Epithelial cell of prostate (primary cell): Measurements from ENCODE around the gene ZBTB8OS.

Experiments used
- DNase-seq: peaks from one replicate; pipeline ENCODE4 v3.0.0-alpha.2; 2011; ENCODE audit warnings: low read depth, low spot score
- H3K27ac ChIP-seq: fragments of 450-650 bp; 2 replicates; pipeline ENCODE4 v1.5.1; 2017; ENCODE audit warnings: mild to moderate bottlenecking

Gene ZBTB8OS

GRCh38 chr1:32618673-32619221 is 31.6 kb downstream of the ZBTB8OS start:
- no peak overlapping the region for H3K27ac ChIP-seq
- DNase-seq, result no peak

DNA sequence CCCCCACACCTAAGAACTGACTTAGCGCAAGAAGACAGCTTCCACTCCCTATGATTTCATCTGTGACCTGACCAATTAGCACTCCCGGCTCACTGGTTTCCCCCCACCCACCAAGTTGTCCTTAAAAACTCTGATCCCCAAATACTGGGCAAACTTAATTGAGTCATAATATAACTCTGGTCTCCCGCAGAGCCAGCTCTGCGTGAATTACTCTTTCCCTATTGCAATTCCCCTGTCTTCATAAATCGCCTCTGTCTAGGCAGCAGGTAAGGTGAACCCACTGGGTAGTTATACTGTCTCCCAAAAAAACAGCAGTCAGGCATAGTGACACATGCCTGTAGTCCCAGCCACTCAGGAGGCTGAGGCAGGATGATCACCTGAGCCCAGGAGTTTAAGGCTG is 36.9 kb downstream of the ZBTB8OS start:
- no peak overlapping the region for H3K27ac ChIP-seq
- no peak for DNase-seq

GRCh38 chr1:32612189-32612881 is 38.0 kb downstream of the ZBTB8OS start:
- DNase-seq, result no peak
- peak overlapping the region; percentile 21 for H3K27ac ChIP-seq

GRCh38 chr1:32611859-32612188 is 38.5 kb downstream of the ZBTB8OS start:
- no peak for DNase-seq
- no peak overlapping the region for H3K27ac ChIP-seq

- no peak for DNase-seq
Observed at GRCh38 chr1:32609180-32609579, 41.2 kb downstream of the ZBTB8OS start.

DNA sequence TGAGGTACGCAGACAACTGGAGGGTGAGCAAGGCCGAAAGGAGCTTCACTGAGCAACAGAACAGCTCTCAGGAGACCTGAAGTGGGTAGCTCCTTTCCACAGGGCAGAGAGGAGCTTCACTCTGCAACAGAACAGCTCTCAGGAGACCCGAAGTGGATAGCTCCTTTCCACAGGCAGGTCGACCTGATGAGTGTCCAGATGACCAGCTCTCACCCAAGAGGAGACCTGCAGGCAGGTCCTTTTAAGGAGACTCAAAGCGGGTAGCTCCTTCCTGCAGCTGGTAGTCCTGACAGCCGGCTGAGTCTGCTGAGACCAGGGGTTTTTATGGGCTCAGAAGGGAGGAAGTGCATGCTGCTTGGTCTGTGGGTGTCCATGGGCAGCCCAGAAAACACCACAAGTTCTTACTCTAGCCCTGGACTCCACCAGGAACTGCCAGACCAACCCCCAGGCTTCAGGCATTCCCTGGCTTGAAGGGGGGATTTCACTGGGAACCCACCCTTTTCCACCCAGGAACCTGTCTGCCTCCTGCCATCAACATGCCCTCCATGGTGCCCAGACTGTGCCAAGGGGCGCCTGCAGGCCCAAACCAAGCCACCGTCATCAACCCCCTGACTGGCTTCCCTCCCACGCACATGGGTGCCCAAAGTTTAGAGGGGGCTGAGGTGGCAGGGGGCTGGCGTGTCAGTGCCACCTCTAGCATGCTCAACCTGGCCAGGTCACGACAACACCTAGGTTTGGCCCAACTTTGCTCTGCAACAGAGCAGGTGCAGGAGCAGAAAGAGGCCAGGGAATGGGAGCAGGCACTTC is 43.6 kb downstream of the ZBTB8OS start:
- no peak for DNase-seq
- H3K27ac ChIP-seq, result no peak overlapping the region

More at GRCh38 chr1:32609180-32609579, 41.2 kb downstream of the ZBTB8OS start:
- H3K27ac ChIP-seq, result no peak overlapping the region

GRCh38 chr1:32605711-32606424 is 44.5 kb downstream of the ZBTB8OS start:
- no peak overlapping the region for H3K27ac ChIP-seq
- DNase-seq, result no peak

DNA sequence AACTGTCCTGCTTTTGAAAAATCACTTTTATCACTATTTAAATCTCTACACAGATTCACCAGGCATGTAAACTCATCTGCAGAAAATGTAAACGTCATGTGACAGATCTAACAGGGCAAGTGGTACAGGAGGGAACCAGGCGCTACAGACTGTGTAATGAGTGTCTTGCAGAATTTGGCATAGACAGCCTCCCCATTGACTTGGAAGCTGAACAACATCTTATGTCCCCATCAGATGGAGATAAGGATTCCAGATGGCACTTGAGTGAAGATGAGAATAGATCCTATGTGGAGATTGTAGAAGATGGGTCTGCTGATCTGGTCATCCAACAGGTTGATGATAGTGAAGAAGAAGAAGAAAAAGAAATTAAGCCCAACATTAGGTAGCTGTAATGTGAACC is 50.3 kb downstream of the ZBTB8OS start:
- DNase-seq, result no peak
- H3K27ac ChIP-seq, result no peak overlapping the region

- DNase-seq, result no peak
- no peak overlapping the region for H3K27ac ChIP-seq
Observed at GRCh38 chr1:32592943-32593342, 57.4 kb downstream of the ZBTB8OS start.

DNA sequence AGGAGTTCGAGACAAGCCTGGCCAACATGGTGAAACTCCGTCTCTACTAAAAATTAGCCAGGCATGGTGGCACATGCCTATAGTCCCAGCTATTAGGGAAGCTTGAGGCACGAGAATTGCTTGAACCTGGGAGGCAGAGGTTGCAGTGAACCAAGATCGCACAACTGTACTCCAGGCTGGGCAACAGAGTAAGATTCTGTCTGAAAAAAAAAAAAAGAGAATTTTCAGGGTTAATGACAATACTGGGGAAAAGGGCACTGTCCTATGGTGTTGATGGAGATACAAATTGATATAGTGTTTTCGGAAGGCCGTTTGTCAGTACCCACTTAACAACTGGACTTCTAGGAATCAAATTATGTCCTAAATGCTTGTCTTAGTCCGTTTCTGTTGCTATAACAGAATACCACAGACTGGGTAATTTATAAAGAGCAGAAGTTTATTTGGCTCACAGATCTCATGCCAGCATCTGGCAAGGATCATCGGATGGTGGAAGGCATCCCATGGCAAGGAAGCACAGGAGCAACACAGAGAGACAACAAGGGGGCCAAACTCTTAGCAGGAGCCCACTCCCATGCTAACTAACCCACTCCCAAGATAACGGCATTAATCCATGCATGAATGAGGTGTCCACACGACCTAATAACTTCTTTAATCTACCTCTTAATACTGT is 69.9 kb downstream of the ZBTB8OS start:
- DNase-seq, result no peak
- H3K27ac ChIP-seq, result no peak overlapping the region
